Lung (tissue), 12 donors: ENCODE measurements around the gene TLX2. TPM values are rescaled to one million over a fixed set of nuclear protein-coding genes. Genes with fewer than 3 reads are reported as not detected.

ENCODE experiments used
- ATAC-seq: fragments of 200-7000 bp; cut with Tn5 transposase; one replicate; pipeline ENCODE4 v1.9.1; 2020; ENCODE audit warnings: moderate number of reproducible peaks; ENCODE audit not compliant: insufficient read depth, low FRiP score
- DNase-seq, 3 donors: peaks; one replicate each; pipeline ENCODE4 v3.0.0-alpha.2; 2013 to 2017
- H3K27ac ChIP-seq, 2 donors: one replicate each; pipeline ENCODE4 v1.5.1; 2013; ENCODE audit warnings: mild to moderate bottlenecking in 2 of 2, moderate library complexity in 2 of 2, control low read depth in 1 of 2, inconsistent platforms in 1 of 2, low read depth in 1 of 2, low read length in 1 of 2
- H3K27me3 ChIP-seq, 3 donors: one replicate each; pipeline ENCODE4 v1.5.1; 2013; ENCODE audit warnings: low read length in 2 of 3; ENCODE audit not compliant: control insufficient read depth in 3 of 3, insufficient read depth in 3 of 3
- H3K36me3 ChIP-seq, 4 donors: one replicate each; pipeline ENCODE4 v1.5.1; 2013; ENCODE audit warnings: low read length in 4 of 4, mild to moderate bottlenecking in 1 of 4, moderate library complexity in 1 of 4; ENCODE audit not compliant: control insufficient read depth in 4 of 4, insufficient read depth in 4 of 4
- H3K4me1 ChIP-seq, 5 donors: one replicate each; pipeline ENCODE4 v1.5.1; 2013; ENCODE audit warnings: low read length in 5 of 5, mild to moderate bottlenecking in 2 of 5, moderate library complexity in 1 of 5; ENCODE audit not compliant: control insufficient read depth in 5 of 5, insufficient read depth in 5 of 5
- H3K4me3 ChIP-seq: one replicate; pipeline ENCODE4 v1.5.1; 2013; ENCODE audit warnings: mild to moderate bottlenecking, control low read depth, moderate library complexity
- H3K9ac ChIP-seq, 2 donors: one replicate each; pipeline ENCODE4 v1.5.1; 2013; ENCODE audit warnings: low read length in 2 of 2, control low read depth in 1 of 2; ENCODE audit not compliant: insufficient read depth in 1 of 2
- H3K9me3 ChIP-seq, 4 donors: one replicate each; pipeline ENCODE4 v1.5.1; 2013; ENCODE audit warnings: low read length in 3 of 4, mild to moderate bottlenecking in 1 of 4, moderate library complexity in 1 of 4; ENCODE audit not compliant: control insufficient read depth in 4 of 4, insufficient read depth in 3 of 4
- CTCF ChIP-seq: IDR thresholded peaks from 2 replicates; pipeline ENCODE4 v1.5.1; 2012; ENCODE audit warnings: mild to moderate bottlenecking; ENCODE audit errors: control extremely low read depth, extremely low read depth
- WGBS, 2 donors: extraction: QIAGEN DNeasy Blood & Tissue Kit; methylation state at CpG; one replicate each; pipeline ENCODE4 v1.1.7; 2013; 5-methylcytosine and 5-hydroxymethylcytosine counted together
- polyA plus RNA-seq, 2 donors: library from polyadenylated mRNA; stranded (reverse); fragments of 200-250 nt; gene quantifications; one replicate each; pipeline ENCODE4 v1.2.1, GENCODE V29; 2013
- total RNA-seq, 2 donors: library from RNA; depleted of rRNA in 1 of 2; stranded (reverse); fragments of >200 nt in 1 of 2; gene quantifications; one replicate each; pipeline ENCODE4 v1.2.1, GENCODE V29; 2014 to 2021
- donor health status: control.
- donor health status: control.
- donor health status: Bipolar disorder and iron deficiency.
- donor health status: healthy.
- donor health status: DM: yes; HTN: yes; CAD: no.

The TLX2 gene
- total and polyA plus RNA-seq, 4 donors: 0.03 TPM; not detected in 3

GRCh38 chr2:74488643-74489481 is 25.4 kb upstream of the TLX2 start:
- no peaks in the 10 kb centered on the region for H3K27me3 ChIP-seq
- ATAC-seq: no peak
- H3K27ac ChIP-seq: no peak overlapping the region
- DNase-seq: no peak
- no peak overlapping the region for H3K4me3 ChIP-seq
- H3K9ac ChIP-seq: no peak overlapping the region
- no peaks in the 10 kb centered on the region for H3K9me3 ChIP-seq
- 96 to 97% methylated on average over 9 of the region's 9 CpGs for WGBS, 2 donors
- H3K36me3 ChIP-seq: peaks cover 19 to 44% (median 41%) of the 10 kb centered on the region in 4 donors
- H3K4me1 ChIP-seq: no peaks in the 10 kb centered on the region
- no peak for TF ChIP-seq CTCF

- Histone ChIP-seq H3K4me3 (no peak overlapping the region), H3K27ac (no peak overlapping the region), H3K36me3 (peaks cover 23 to 43% (median 42%) of the 10 kb centered on the region in 4 donors), H3K4me1 (no peaks in the 10 kb centered on the region), H3K9me3 (no peaks in the 10 kb centered on the region), H3K27me3 (no peaks in the 10 kb centered on the region), H3K9ac (no peak overlapping the region)
- ATAC-seq (no peak), DNase-seq (no peak)
- TF ChIP-seq CTCF: no peak
- 94 to 98% methylated on average over 9 of the region's 9 CpGs for WGBS, 2 donors
Measured at GRCh38 chr2:74489906-74490305, 24.3 kb upstream of the TLX2 start.

GRCh38 chr2:74491648-74492544 is 22.4 kb upstream of the TLX2 start:
- Histone ChIP-seq H3K36me3 (peaks cover 23 to 42% (median 38%) of the 10 kb centered on the region in 4 donors), H3K9me3 (no peaks in the 10 kb centered on the region), H3K27ac (no peak overlapping the region), H3K4me3 (no peak overlapping the region), H3K4me1 (no peaks in the 10 kb centered on the region), H3K9ac (no peak overlapping the region), H3K27me3 (peaks cover 0 to 10% (median 4%) of the 10 kb centered on the region in 3 donors)
- no peak for TF ChIP-seq CTCF
- ATAC-seq: no peak
- no peak for DNase-seq
- WGBS, 2 donors: 96 to 98% methylated on average over 12 of the region's 12 CpGs
